ENCODE results near the gene SLC25A13. TPM values are rescaled to one million over a fixed set of nuclear protein-coding genes. Genes with fewer than 3 reads are reported as not detected.

The SLC25A13 gene
- total and polyA plus RNA-seq, 2 of the 13 experiments (the other 11 are each of a cell fraction or from before 2014, with no cell fraction given): 36.2 to 84.9 TPM

DNA sequence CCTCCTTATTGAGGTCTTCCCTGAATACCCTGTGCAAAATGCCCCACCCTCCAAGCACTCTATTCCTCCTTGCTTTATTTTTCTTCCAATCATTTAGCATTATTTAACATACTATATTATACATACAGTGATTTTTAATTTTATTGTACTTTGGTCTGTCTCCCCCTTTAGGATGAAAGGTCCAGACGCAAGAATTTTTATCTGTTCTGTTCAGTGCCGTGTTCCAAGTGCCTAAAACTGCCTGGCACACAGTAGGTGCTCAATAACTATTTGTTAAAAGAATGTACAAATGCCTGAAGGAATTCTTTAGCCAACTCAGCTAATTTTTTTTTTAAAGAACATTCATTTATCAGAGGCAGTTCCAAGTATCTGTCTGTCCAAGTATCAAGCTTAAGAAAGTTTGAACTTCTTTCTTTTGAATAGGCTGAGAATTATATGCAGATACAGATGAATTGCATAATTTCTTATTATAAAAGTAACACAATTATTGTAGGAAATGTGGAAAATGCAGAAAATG lies 34.1 kb upstream of the SLC25A13 start:
- FAIRE-seq (no peak), ATAC-seq (no peak), DNase-seq (ENCODE audit: low spot score) (no peak)
- Histone ChIP-seq H2AFZ (ENCODE audit: low read length) (no peak overlapping the region), H3K9me3 (ENCODE audit: low read length) (no peaks in the 10 kb centered on the region), H3K79me2 (ENCODE audit: insufficient read depth, low read length) (no peaks in the 10 kb centered on the region), H3K4me3 (replicated peaks in 1 of 3; ENCODE audit: insufficient read depth in 1 of 3, low read depth in 2 of 3, low read length in 3 of 3) (no peak overlapping the region), H3K9ac (ENCODE audit: insufficient read depth, low read depth, low read length) (no peak overlapping the region), H3K27ac (ENCODE audit: extremely low read length, insufficient read depth, low read length) (no peak overlapping the region), H4K20me1 (ENCODE audit: insufficient read depth, low read length) (no peaks in the 10 kb centered on the region), H3K36me3 (replicated peaks in 1 of 2; ENCODE audit: control insufficient read depth in 1 of 2, insufficient read depth in 2 of 2, low read length in 2 of 2) (no peaks in the 10 kb centered on the region), H3K27me3 (ENCODE audit: control insufficient read depth in 1 of 2, insufficient read depth in 2 of 2, low read length in 2 of 2) (no peaks in the 10 kb centered on the region), H3K4me1 (ENCODE audit: insufficient read depth, low read length) (peaks cover 34% of the 10 kb centered on the region), H3K4me2 (ENCODE audit: low read depth, low read length) (no peak overlapping the region)
- ChIA-PET CTCF (ENCODE audit: low intra/inter-chr PET ratio, low total read pairs) (no interaction called here), POLR2A (no interaction called here)
- no TSS peak for BruUV-seq (replicated peaks)
- TF ChIP-seq LRRFIP1 (CRISPR knock-in tag; conservative IDR thresholded peaks at IDR 0.05) (no peak), MAFF (IDR thresholded peaks at IDR 0.05; ENCODE audit: low read depth, low read length) (0 out of 2 replicates have a peak, but pooled peaks have one; percentile 12), NR2F2 (IDR thresholded peaks at IDR 0.05; ENCODE audit: borderline replicate concordance, low read depth) (no peak), MAFK (conservative IDR thresholded peaks at IDR 0.05 in 1 of 2, IDR thresholded peaks at IDR 0.05 in 1 of 2; ENCODE audit: low read length in 2 of 2) (peak in 1 of 2 experiments; percentile 50; a peak in 2 of 4 replicates)
- in situ Hi-C loops (cut with HindIII; ENCODE audit: extremely low pct_ligation_motif_present, low pct_unique_long_range_greater_than_20kb) (no loop called here), intact Hi-C loops (cut with micrococcal nuclease; ENCODE audit: unreplicated experiment) (no loop called here)
- WGBS (ENCODE audit: low lambda C conversion rate): 14% methylated on average over 2 of the region's 2 CpGs

GRCh38 chr7:96354881-96355280 lies 33.0 kb upstream of the SLC25A13 start:
- no peaks in the 10 kb centered on the region for H3K9me3 ChIP-seq (ENCODE audit: low read length)
- FAIRE-seq (no peak), ATAC-seq (no peak), DNase-seq (ENCODE audit: low spot score) (no peak)
- H3K27ac ChIP-seq (ENCODE audit: extremely low read length, insufficient read depth, low read length): no peak overlapping the region
- ChIA-PET CTCF (ENCODE audit: low intra/inter-chr PET ratio, low total read pairs) (no interaction called here), POLR2A (no interaction called here)
- no peak overlapping the region for H3K4me2 ChIP-seq (ENCODE audit: low read depth, low read length)
- H3K36me3 ChIP-seq (replicated peaks in 1 of 2; ENCODE audit: control insufficient read depth in 1 of 2, insufficient read depth in 2 of 2, low read length in 2 of 2): no peaks in the 10 kb centered on the region
- peaks cover 24% of the 10 kb centered on the region for H3K4me1 ChIP-seq (ENCODE audit: insufficient read depth, low read length)
- in situ Hi-C loops (cut with HindIII; ENCODE audit: extremely low pct_ligation_motif_present, low pct_unique_long_range_greater_than_20kb): no loop called here
- H3K79me2 ChIP-seq (ENCODE audit: insufficient read depth, low read length): no peaks in the 10 kb centered on the region
- no peak overlapping the region for H3K9ac ChIP-seq (ENCODE audit: insufficient read depth, low read depth, low read length)
- H2AFZ ChIP-seq (ENCODE audit: low read length): no peak overlapping the region
- no peaks in the 10 kb centered on the region for H4K20me1 ChIP-seq (ENCODE audit: insufficient read depth, low read length)
- no peaks in the 10 kb centered on the region for H3K27me3 ChIP-seq (ENCODE audit: control insufficient read depth in 1 of 2, insufficient read depth in 2 of 2, low read length in 2 of 2)
- intact Hi-C loops (cut with micrococcal nuclease; ENCODE audit: unreplicated experiment): no loop called here
- no peak overlapping the region for H3K4me3 ChIP-seq (replicated peaks in 1 of 3; ENCODE audit: insufficient read depth in 1 of 3, low read depth in 2 of 3, low read length in 3 of 3)
- BruUV-seq (replicated peaks): no TSS peak
- WGBS (ENCODE audit: low lambda C conversion rate): 84% methylated on average over 3 of the region's 3 CpGs
- TF ChIP-seq ZNF546 (CRISPR knock-in tag; conservative IDR thresholded peaks at IDR 0.05) (no peak), ARNTL (CRISPR knock-in tag; IDR thresholded peaks at IDR 0.05) (no peak), ZBTB38 (CRISPR knock-in tag; IDR thresholded peaks at IDR 0.05) (no peak), ZNF567 (CRISPR knock-in tag; IDR thresholded peaks at IDR 0.05; ENCODE audit: borderline replicate concordance) (no peak), ZBTB3 (CRISPR knock-in tag; IDR thresholded peaks at IDR 0.05; ENCODE audit: borderline replicate concordance, low read depth) (no peak), ATF7-NPFF (CRISPR knock-in tag; IDR thresholded peaks at IDR 0.05; ENCODE audit: low read depth) (no peak), KDM3A (CRISPR knock-in tag; IDR thresholded peaks at IDR 0.05; ENCODE audit: low read depth) (no peak), GATAD2A (CRISPR knock-in tag; IDR thresholded peaks at IDR 0.05) (no peak)
- TF ChIP-seq, protein P1, sequence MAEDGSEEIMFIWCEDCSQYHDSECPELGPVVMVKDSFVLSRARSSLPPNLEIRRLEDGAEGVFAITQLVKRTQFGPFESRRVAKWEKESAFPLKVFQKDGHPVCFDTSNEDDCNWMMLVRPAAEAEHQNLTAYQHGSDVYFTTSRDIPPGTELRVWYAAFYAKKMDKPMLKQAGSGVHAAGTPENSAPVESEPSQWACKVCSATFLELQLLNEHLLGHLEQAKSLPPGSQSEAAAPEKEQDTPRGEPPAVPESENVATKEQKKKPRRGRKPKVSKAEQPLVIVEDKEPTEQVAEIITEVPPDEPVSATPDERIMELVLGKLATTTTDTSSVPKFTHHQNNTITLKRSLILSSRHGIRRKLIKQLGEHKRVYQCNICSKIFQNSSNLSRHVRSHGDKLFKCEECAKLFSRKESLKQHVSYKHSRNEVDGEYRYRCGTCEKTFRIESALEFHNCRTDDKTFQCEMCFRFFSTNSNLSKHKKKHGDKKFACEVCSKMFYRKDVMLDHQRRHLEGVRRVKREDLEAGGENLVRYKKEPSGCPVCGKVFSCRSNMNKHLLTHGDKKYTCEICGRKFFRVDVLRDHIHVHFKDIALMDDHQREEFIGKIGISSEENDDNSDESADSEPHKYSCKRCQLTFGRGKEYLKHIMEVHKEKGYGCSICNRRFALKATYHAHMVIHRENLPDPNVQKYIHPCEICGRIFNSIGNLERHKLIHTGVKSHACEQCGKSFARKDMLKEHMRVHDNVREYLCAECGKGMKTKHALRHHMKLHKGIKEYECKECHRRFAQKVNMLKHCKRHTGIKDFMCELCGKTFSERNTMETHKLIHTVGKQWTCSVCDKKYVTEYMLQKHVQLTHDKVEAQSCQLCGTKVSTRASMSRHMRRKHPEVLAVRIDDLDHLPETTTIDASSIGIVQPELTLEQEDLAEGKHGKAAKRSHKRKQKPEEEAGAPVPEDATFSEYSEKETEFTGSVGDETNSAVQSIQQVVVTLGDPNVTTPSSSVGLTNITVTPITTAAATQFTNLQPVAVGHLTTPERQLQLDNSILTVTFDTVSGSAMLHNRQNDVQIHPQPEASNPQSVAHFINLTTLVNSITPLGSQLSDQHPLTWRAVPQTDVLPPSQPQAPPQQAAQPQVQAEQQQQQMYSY (CRISPR knock-in tag; IDR thresholded peaks at IDR 0.05): no peak
